Posterior cingulate gyrus (tissue), 11 donors: Measurements from ENCODE around the gene FHIT.

Source experiments
- DNase-seq, 10 donors: peaks; one replicate each; pipeline versions ENCODE4 v3.0.0 to v3.0.0-alpha.2; 2020 to 2021; ENCODE audit warnings: mixed read lengths in 3 of 10
- intact Hi-C: fragments of 100-400 bp; cut with DNase I; formaldehyde crosslinking; loops from one replicate; pipeline ENCODE4 v1.15.1; 2023

FHIT gene

GRCh38 chr3:59886790-59887189 is 1364.5 kb downstream of the FHIT start:
- no peak for DNase-seq

GRCh38 chr3:59885899-59886400 is 1365.3 kb downstream of the FHIT start:
- intact Hi-C loops = no loop called here
- no peak for DNase-seq

More at GRCh38 chr3:59886790-59887189, 1364.5 kb downstream of the FHIT start:
- intact Hi-C loops = no loop called here

- intact Hi-C loops = no loop called here
- DNase-seq = peak in 2 of 10 donors; percentile 16 to 28
Measured at GRCh38 chr3:59885101-59885500, 1366.2 kb downstream of the FHIT start.

DNA sequence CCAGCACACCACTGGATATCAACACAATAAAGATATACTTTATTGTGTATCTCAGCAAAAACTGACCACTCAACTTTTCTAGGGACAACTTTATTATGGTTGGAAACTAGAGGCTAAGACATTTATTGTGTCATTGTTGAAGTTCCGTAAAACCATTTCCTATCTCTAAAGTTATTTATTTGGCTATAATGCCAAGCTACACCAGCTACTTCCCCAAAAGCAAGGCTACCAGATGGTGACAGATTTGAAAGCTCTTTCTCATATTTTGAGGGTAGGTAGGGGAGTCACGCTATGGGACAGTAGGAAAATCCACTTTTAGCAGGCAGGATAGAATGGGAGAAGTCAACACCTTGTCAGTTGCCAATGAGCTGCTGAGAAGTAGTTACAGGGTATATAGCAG is 1366.8 kb downstream of the FHIT start:
- intact Hi-C loops = no loop called here
- no peak for DNase-seq

DNA sequence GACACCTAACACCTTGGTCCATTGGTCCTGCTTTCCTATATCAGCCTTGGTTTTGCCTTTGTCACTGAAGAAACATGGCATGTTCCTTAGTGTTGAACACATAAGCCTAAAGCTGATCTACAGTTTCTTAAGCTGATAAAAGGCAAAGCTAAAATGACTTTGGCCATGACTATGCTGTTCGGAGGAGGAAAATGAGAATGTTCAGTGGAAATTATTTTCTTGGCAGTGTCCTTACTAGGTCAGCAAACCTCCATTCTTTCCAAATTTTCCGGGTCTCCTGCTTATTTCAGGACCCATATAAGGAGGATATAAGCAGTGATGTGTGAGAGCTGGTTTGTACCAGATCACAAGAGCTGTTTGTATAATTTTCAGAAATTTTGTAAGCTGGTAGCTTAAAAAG is 1368.5 kb downstream of the FHIT start:
- DNase-seq = no peak
- intact Hi-C loops = no loop called here

- intact Hi-C loops = no loop called here
- no peak for DNase-seq
Measured at GRCh38 chr3:59880717-59881116, 1370.5 kb downstream of the FHIT start.

- no peak for DNase-seq
- intact Hi-C loops = no loop called here
Measured at GRCh38 chr3:59879031-59879581, 1372.1 kb downstream of the FHIT start.

DNA sequence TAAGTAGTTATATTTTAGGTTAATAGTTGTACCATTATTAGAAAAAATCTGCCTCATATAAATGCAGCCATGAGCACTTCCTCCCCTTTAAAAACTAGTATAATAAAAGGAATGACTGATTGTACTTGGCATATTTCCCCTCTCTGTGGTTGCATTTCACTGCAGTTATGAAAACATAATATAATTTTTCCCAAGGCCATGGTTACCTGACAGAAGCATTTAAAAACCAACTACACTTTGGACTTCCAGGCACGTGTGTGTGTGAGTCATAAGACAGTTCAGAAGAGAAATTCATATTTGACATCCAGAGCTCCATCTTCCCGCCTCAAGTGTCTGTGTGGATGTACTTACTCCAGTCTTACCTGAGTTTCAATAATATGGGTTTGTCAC is 1373.2 kb downstream of the FHIT start:
- no peak for DNase-seq
- intact Hi-C loops = no loop called here

DNA sequence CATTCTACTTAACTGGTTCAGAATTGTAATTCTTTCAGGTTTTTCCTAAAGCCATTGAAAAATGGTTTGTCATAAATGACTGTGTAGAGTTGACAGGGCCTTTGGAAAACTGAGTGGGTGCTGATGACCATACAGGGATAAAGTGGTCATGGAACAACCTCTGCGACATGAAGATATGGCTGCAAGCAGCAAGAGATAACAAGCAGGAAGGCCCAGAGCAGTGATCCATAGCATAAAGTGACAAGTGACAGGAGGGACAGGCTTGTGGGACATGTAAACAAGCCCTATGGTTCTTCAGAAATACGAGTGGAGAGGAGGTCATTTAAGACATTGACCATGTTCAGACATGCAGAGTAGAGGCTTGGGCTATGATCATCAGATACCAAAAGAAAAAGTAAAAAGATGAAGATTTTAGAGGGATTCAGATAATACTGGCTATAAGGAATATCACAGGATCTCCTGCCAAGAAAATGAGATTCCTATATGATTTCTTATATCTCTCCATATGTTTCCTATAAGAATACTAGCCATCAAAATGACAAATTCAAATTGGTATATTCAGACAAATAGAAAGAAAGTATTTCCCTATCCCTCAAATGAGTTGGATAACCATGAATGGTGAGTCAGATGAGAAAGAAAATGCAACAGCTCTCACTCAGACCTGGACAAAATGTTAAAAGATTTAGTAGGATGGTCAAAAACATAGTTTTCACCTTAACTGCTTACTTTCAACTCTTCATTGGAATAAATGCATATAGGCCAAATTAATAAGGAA is 1373.8 kb downstream of the FHIT start:
- intact Hi-C loops = no loop called here
- no peak for DNase-seq

DNA sequence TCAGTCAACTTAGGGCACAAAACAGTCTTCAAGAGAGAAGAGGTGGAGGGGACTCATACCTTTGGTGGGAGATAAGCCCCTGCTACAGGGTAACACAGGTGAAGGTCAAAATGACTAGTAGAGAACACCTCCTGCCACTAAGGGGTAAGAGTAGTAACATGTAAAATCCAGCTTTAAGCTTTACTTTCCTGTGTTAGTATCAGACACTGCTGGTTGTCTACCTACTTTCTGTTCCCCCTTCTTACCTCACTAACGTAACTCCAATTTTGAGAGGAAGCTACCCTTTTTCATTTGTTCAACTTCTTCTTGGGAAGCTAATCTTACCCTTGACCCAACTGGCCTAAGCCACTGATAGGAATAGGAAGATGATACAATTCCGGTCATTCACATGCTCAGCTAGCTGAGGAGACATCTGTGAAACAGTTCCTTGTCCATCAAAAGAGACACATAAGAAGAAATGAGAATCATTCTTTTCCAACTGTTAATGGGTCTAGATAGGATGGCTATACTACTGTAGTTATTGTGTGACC is 1374.7 kb downstream of the FHIT start:
- no peak for DNase-seq
- intact Hi-C loops = no loop called here

- intact Hi-C loops = no loop called here
- DNase-seq = no peak
Measured at GRCh38 chr3:59873576-59874230, 1377.5 kb downstream of the FHIT start.

GRCh38 chr3:59872128-59872527 is 1379.1 kb downstream of the FHIT start:
- no peak for DNase-seq
- intact Hi-C loops = no loop called here

DNA sequence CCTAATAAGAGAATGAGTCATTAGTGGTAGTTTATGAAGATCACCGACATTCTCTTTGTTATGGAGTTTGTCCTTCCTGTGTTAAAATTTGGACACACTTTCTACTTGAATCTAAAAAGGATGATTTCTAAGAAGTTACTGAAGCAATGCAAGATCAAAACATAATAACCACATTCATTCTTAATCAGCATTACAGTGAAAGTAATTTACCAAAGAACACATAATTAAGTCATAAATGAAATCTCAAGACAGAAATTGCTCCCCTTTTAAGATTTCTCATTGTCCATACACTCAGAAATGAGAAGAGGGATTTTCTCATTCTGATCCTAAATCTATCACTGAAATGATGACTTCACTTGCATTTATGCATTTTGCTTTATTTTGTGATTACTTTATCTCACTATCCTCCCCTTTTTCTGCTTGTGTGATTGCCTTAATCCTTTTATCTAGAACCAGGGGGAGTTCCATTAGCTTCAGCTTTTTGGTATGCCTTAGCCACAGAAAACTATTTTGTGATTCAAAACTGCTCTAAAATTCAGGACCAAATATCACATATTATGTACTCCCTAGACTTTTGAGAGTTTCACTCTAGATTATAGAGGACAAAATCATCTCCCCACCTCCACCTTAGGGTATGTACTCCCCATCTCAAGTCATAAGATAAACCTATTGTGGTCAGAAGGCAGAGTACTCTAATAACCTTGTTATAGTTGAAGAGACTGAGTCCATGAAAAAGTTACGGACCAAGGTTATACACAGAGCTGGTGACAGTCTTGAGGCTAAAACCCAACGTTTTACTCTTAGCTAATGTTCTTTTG is 1383.9 kb downstream of the FHIT start:
- DNase-seq = no peak
- intact Hi-C loops = no loop called here

DNA sequence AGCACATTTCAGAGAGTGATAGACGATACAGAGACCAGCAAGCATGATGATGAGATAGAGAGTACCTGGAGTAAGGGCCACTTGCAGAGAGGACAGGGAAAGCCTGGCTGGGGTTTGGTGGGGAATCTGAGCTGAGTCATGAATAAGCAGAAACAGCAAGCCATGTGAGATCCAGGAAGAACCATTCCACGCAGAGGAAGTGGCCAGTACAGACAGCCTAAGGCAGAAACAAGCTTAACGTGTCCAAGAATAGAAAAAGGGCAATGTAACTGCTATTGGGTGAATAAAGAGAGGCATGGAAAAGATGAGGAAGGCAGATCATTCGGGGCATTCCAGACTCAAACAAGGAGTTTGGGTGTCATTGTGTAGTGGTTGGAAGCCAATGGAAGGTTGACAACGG is 1385.2 kb downstream of the FHIT start:
- intact Hi-C loops = no loop called here
- peak in 1 of 10 donors; percentile 33 for DNase-seq

DNA sequence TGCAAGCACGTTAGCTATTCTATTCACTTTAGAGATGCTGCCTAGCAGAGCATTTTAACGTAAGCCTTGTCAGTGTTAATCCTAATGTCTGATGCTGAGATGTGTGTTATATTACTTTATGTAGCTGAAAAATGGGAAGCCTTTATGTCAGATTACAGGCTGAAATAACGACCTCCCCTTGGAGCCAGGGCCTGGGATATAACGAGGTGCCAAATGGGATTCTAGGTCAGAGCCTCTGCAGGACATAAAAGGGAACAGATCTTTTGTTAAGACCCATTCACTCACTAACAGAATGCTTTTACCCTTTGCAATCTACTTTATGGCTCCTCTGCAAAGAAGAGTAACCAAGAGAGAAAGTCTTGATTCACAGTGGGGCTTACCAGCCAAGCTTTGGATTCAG is 1385.9 kb downstream of the FHIT start:
- intact Hi-C loops = no loop called here
- DNase-seq = no peak

- intact Hi-C loops = no loop called here
Measured at GRCh38 chr3:59862686-59863085, 1388.6 kb downstream of the FHIT start.

DNA sequence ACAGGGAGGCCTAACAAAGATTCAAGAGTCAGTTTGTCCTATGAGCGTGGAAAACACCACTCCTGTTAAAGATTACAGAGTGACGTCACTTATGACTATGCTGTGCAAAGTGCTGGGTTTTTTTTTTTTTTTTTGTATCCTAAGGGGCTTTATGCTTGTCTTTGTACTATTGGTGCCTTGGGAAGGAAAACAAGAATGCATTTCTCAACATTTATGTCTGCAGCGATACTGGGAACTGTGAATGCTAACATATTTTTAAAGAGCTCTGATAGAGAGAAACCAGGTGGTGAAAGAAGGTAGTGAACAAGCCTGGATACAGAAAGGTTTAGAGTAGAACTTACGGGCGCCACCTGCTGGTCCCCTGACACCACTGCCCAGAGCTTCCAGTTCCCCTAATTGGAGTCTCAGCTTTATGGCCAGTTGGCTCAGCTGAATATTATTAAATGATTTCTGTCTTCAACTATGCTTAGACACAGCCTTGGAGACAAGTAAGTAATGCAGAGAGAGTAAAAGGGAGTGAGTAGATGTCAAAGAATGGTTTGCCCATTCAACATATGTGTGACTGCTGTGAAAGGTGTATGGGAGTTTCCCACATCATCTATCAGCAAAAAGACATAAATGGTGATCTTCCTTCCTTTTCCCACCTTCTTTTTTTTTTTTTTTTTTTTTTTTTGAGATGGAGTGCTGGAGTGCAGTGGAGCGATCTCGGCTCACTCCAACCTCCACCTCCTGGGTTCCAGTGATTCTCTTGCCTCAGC is 1393.5 kb downstream of the FHIT start:
- peak; percentile 45 to 96 (median 78) for DNase-seq
- intact Hi-C loops = loop anchor here (1.0 kb wide), 1 partner anchor 282 kb away; no protein-coding TSS in a partner anchor

More at GRCh38 chr3:59862686-59863085, 1388.6 kb downstream of the FHIT start:
- no peak for DNase-seq

DNA sequence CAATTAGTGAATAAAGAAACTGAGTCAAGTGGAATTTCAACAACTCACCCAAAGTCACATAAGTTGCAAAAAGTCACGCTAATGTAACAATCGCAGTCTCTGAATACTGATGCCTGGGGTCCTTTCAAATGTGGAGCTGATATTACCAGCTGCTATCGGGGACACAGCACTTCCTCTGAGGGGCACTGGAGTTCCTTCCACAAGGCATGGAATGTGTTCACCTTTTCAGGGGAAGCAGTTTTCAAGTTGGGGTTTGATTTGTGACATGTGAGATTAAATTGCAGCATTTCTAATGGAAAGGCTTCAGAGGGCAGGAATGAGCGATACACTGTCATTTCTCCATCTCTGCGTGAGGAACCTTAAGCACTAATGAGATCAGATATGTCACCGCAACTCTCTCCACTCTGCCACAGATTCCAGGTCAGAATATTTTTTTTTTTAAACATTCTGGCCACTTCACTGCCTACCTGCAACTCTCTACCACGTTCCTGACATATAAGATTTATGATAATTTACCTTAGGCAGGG is 1394.3 kb downstream of the FHIT start:
- intact Hi-C loops = loop anchor here (1.0 kb wide), 1 partner anchor 282 kb away; no protein-coding TSS in a partner anchor
- no peak for DNase-seq

GRCh38 chr3:59854061-59854709 is 1397.1 kb downstream of the FHIT start:
- DNase-seq = no peak
- intact Hi-C loops = no loop called here
